ENCODE measurements around the gene NNMT.
A peak's percentile ranks its signal among the peaks of the same experiment; 100 is the strongest.

The NNMT gene

DNA sequence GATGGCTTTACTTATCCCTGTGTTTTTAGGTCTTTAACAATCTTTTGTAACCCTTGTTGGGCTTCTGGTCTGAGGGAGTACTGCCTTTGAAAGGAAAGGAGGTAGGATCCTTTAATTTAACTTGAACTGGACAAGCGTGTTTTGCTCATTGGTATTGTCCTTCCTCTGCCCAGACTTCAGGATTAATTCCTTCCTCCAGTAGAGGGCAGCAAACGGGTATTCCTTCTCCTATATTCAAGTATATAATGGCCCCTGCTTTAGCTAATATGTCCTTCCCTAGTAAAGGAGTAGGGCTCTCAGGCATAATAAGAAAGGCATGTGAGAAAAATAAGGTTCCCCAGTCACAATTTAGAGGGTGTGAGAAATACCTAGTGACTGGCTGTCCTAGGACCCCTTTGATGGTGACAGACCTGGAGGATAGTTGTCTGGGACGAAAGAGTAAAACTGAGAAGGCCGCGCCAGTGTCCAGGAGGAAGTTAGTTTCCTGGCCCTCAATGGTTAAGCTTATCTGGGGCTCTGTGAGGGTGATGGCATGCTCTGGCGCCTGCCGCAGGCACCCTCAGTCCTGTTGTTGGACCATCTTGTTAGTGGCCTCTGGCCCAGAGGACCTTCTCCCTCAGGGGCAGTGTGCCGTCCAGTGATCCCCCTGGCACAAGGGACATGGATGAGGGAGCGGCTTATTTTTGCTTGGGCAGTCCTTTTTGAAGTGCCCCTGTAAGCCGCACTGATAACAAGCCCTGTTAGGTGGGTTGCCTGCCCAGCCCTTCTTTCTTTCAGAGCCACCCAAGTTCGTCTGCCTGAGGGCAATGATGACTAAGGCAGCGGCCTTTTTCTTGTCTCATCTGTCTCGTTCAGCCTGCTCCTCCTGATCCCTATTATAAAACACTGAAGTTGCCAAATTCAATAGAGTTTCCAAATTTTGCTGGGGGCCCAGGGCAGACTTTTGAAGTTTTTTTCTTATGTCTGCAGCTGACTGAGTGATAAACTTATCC lies 52.3 kb downstream of the NNMT start:
- peak; percentile 78 for DNase-seq (ENCODE audit: low spot score)

DNA sequence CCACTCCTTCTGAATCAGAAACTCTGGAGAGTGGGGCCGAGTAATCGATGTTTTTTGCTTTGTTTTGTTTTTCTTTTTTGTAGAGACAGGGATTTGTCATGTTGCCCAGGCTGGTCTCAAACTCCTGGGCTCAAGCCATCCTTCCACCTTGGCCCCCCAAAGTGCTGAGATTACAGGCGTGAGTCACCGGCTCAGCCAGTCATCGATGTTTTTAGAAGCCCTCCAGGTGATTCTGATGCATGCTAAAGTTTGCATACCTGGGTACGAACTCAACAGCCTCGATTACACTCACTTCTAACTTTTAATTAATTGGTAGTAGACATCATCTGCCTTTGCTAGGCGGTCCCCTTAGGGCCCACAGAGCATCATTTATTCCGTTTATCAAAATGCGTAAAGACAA lies 53.8 kb downstream of the NNMT start:
- DNase-seq (ENCODE audit: low spot score), result no peak

DNA sequence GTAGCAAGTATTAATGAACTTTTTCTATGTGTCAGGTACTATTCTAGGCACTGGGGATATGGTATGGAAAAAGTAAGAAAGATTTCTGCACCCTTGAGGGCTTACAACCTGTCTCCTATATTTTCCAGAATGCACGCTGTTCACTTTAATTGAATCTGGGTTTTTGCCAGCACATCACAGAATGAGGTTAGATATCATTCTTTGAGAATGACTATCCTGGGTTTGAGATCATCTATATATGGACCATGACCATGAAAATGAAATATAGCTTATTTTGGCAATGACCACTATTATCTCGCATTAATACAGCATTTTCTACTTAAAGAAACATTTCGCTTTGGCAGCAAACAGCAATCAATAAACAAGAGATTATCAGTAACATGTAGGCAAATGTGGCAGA lies 57.2 kb downstream of the NNMT start:
- DNase-seq (ENCODE audit: low spot score), result no peak

DNA sequence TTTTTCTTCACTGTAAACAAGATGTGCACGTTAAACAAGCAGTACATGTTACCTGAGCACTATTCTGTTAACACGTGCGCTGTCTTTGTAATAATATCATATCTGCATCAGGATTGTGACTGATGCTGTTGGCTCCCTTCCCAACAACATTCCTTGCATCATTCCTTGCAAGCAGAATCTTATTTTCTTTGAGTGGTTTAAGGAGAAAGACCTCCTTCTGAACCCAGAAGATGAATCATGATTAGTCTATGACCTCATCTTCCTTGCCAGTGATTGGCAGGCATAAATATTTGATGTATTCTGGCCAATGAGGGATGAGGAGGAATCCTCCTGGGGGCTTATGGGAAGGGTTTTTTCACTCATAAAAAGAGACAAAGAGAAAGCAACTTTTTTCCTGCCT lies 57.9 kb downstream of the NNMT start:
- no peak for DNase-seq (ENCODE audit: low spot score)

DNA sequence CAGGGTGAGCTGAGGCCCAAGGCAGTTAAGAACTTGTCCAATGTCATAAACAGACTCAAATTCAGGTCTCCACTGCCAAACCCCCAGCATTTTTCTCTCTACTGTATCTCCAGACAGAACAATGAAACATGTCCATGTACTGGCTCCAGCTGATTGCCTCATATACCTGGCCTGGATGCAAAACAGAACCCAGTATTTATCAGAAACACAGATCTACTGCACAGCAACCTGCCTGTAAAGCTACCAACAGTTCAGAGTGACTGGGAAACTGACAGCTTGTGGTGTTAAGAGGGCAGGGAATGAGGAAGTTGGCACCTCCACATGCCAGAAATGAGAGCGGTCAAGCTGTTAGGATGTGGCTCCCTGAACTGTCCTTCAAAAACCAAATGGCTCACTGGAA lies 62.5 kb downstream of the NNMT start:
- no peak for DNase-seq (ENCODE audit: low spot score)

DNA sequence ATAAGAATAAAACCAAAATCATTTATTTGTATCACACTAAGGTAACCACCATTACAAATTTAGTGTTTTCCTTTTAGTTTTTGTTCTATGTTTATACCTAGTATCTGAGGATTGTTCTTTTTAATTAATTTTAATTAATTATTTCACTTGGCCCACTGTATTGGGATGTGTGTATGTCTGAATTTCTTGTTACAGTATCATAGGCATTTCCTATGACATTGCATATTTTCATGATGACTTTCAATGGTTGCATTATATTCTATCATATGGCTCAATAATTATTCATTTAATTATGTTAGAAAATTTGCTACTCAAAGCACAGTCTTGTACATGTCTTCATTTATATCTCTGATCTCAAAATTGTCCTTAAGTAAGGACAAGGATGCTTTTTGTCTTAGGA lies 63.1 kb downstream of the NNMT start:
- DNase-seq (ENCODE audit: low spot score), result no peak

DNA sequence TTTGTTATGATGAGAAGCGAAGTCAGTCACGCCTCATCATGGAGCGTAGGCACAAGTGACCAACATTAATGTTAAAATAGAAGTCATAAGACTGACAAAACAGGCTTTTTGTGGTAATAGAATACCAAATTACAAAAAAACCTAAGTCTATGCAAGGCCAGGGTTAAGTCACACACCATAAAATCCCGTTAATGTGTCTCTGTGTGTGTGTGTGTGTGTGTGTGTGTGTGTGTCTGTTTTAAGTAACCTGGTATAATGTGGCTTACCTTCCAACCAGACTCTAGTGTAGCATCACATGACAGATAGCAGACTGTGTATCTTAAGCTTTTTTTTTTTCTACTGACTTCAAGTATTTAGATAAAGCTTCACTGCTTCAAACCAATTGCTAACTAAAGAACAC lies 66.1 kb downstream of the NNMT start:
- no peak for DNase-seq (ENCODE audit: low spot score)

DNA sequence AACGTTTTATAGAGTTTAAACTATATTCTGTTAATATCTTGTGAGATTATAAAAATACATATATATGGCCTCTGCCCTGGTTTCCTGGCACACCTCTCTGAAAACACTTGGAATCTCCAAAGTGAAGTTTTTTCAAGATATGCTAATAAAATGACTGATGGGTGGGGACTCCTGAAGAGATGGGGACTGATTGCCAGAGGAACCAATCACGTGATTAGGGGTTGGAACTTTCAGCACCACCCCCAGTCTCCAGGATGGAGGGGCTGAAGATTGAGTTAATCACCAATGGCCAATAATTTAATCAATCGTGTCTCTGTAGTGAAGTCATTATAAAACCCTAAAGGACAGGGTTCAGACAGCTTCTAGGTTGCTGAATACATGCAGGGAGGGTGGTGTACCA lies 66.8 kb downstream of the NNMT start:
- no peak for DNase-seq (ENCODE audit: low spot score)
